HG03064 (cell line): Measurements from ENCODE around the gene TMEM45A.
"Not testable (repeated sequence)": the region's sequence is repeated elsewhere in the genome, so short reads cannot be mapped to it uniquely, and the experiment has no call there.

Experiments
- ATAC-seq: cut with Tn5 transposase; IDR thresholded peaks from one replicate; pipeline ENCODE4 v1.9.1; 2021; ENCODE audit warnings: low read depth; ENCODE audit not compliant: unreplicated experiment

Gene TMEM45A

GRCh38 chr3:100492059-100493006 is at the start of gene TMEM45A:
Gene TMEM45A (plus strand): TSS chr3:100492619. CDS start chr3:100555212, 62,593 bp downstream.
- ATAC-seq: peak; percentile 95

- no peak for ATAC-seq
These were observed 48.7 kb upstream of the TMEM45A start for GRCh38 chr3:100443690-100444089.

GRCh38 chr3:100447067-100447466 is 45.4 kb upstream of the TMEM45A start:
- not testable (repeated sequence) for ATAC-seq

GRCh38 chr3:100448079-100448478 is 44.3 kb upstream of the TMEM45A start:
- no peak for ATAC-seq

GRCh38 chr3:100449214-100449613 is 43.2 kb upstream of the TMEM45A start:
- ATAC-seq: no peak

- no peak for ATAC-seq
These were observed 37.7 kb upstream of the TMEM45A start for GRCh38 chr3:100454677-100455076.

GRCh38 chr3:100455841-100456550 is 36.4 kb upstream of the TMEM45A start:
- ATAC-seq: no peak

GRCh38 chr3:100456745-100457144 is 35.7 kb upstream of the TMEM45A start:
- ATAC-seq: no peak

GRCh38 chr3:100457811-100458210 is 34.6 kb upstream of the TMEM45A start:
- no peak for ATAC-seq

GRCh38 chr3:100458814-100459213 is 33.6 kb upstream of the TMEM45A start:
- ATAC-seq: no peak

GRCh38 chr3:100463002-100463401 is 29.4 kb upstream of the TMEM45A start:
- ATAC-seq: peak; percentile 75

- ATAC-seq: no peak
These were observed 28.7 kb upstream of the TMEM45A start for GRCh38 chr3:100463646-100464155.

GRCh38 chr3:100465892-100466777 is 26.3 kb upstream of the TMEM45A start:
- ATAC-seq: no peak

- ATAC-seq: no peak
These were observed 25.3 kb upstream of the TMEM45A start for GRCh38 chr3:100467133-100467532.

GRCh38 chr3:100468676-100469075 is 23.7 kb upstream of the TMEM45A start:
- no peak for ATAC-seq

- ATAC-seq: no peak
These were observed 21.5 kb upstream of the TMEM45A start for GRCh38 chr3:100470951-100471350.

GRCh38 chr3:100471444-100471843 is 21.0 kb upstream of the TMEM45A start:
- ATAC-seq: no peak

- not testable (repeated sequence) for ATAC-seq
These were observed 14.5 kb upstream of the TMEM45A start for GRCh38 chr3:100477851-100478360.

- not testable (repeated sequence) for ATAC-seq
These were observed 13.9 kb upstream of the TMEM45A start for GRCh38 chr3:100478521-100478920.

GRCh38 chr3:100480081-100480480 is 12.3 kb upstream of the TMEM45A start:
- ATAC-seq: no peak
